CD4-positive, alpha-beta T cell (primary cell): ENCODE results near the gene MSLN. TPM values are rescaled to one million over a fixed set of nuclear protein-coding genes. Genes with fewer than 3 reads are reported as not detected.

Experiments used
- ATAC-seq: fragments of 200-7000 bp; cut with Tn5 transposase; one replicate; pipeline ENCODE4 v1.10.0; 2022; ENCODE audit warnings: mild to moderate bottlenecking; ENCODE audit not compliant: poor library complexity
- CTCF ChIA-PET: fragments of 350-600 bp; sonication (Branson Sonifier 250); formaldehyde crosslinking; loops from one replicate; lab custom pipeline; 2021; ENCODE audit warnings: antibody characterized with exemption, inconsistent platforms; lab: Charles Lee
- POLR2A ChIA-PET: fragments of 350-600 bp; sonication (Branson Sonifier 250); formaldehyde crosslinking; loops from one replicate; lab custom pipeline; 2021; ENCODE audit warnings: antibody characterized with exemption, inconsistent platforms; lab: Charles Lee
- DNase-seq, 14 experiments: peaks; one replicate each; pipeline ENCODE4 v3.0.0-alpha.2; 2013 to 2020; ENCODE audit warnings: mixed read lengths in 2 of 14
- H3K27ac ChIP-seq, 2 donors: one replicate each; pipeline versions ENCODE4 v1.5.1 to v1.7.0; 2013; ENCODE audit warnings: low read length in 2 of 2, low read depth in 1 of 2, mild to moderate bottlenecking in 1 of 2
- H3K27me3 ChIP-seq, 2 experiments: 1 replicate in 1 of 2; 2 replicates in 1 of 2; pipeline versions ENCODE4 v1.6.1 to v1.7.0; 2013; ENCODE audit warnings: low read length in 2 of 2, control low read depth in 1 of 2, mild to moderate bottlenecking in 1 of 2, moderate library complexity in 1 of 2; ENCODE audit not compliant: insufficient read depth in 2 of 2, control insufficient read depth in 1 of 2
- H3K36me3 ChIP-seq: one replicate; pipeline ENCODE4 v1.6.1; 2013; ENCODE audit warnings: low read length, control low read depth; ENCODE audit not compliant: insufficient read depth
- H3K4me1 ChIP-seq: one replicate; pipeline ENCODE4 v1.6.1; 2013; ENCODE audit warnings: low read length, control low read depth; ENCODE audit not compliant: insufficient read depth
- H3K4me3 ChIP-seq: one replicate; pipeline ENCODE4 v1.5.1; 2013; ENCODE audit warnings: mild to moderate bottlenecking, low read length, moderate library complexity
- H3K9me3 ChIP-seq, 2 experiments: 1 replicate in 1 of 2; 2 replicates in 1 of 2; pipeline versions ENCODE4 v1.6.1 to v1.7.0; 2013; ENCODE audit warnings: low read length in 2 of 2, mild to moderate bottlenecking in 2 of 2, control low read depth in 1 of 2, moderate library complexity in 1 of 2; ENCODE audit not compliant: control insufficient read depth in 1 of 2, insufficient read depth in 1 of 2
- H3K27ac Mint-ChIP-seq: one replicate; pipeline ENCODE4 v1.8.0; 2020; ENCODE audit warnings: mixed read lengths
- H3K27me3 Mint-ChIP-seq: one replicate; pipeline ENCODE4 v1.8.0; 2021; ENCODE audit warnings: mixed read lengths
- H3K36me3 Mint-ChIP-seq: one replicate; pipeline ENCODE4 v1.8.0; 2021; ENCODE audit warnings: low read depth, mixed read lengths
- H3K4me1 Mint-ChIP-seq: one replicate; pipeline ENCODE4 v1.8.0; 2021; ENCODE audit warnings: low read depth, mixed read lengths
- H3K4me3 Mint-ChIP-seq: one replicate; pipeline ENCODE4 v1.8.0; 2020; ENCODE audit warnings: mild to moderate bottlenecking, mixed read lengths
- H3K9me3 Mint-ChIP-seq: one replicate; pipeline ENCODE4 v1.8.0; 2020; ENCODE audit warnings: mixed read lengths
- CTCF ChIP-seq: fragments of 200-600 bp; IDR thresholded peaks from one replicate; pipeline ENCODE4 v1.8.0; 2022; ENCODE audit warnings: antibody characterized with exemption, mild to moderate bottlenecking
- intact Hi-C, 2 experiments: fragments of 100-400 bp; cut with DNase I in 1 of 2; cut with micrococcal nuclease in 1 of 2; formaldehyde crosslinking; loops; one replicate each; pipeline versions ENCODE4 v1.15.1 to v1.9.0; 2023 to 2025; cut with DNase I, micrococcal nuclease
- total RNA-seq, 174 experiments: library from RNA in 2 of 174; stranded (reverse) in 2 of 174; gene quantifications; one replicate each; pipeline ENCODE4 v1.2.3 and lab custom pipeline; 2021 to 2026

The MSLN gene
- total RNA-seq, 2 experiments from 2014 or later = not detected

- TF ChIP-seq CTCF = no peak
These were observed 36.1 kb upstream of the MSLN start for GRCh38 chr16:724188-725040.

GRCh38 chr16:725041-725376 lies 35.5 kb upstream of the MSLN start:
- no peak overlapping the region for H3K4me3 Mint-ChIP-seq
- H3K9me3 Mint-ChIP-seq = no peaks in the 10 kb centered on the region
- no peaks in the 10 kb centered on the region for H3K27me3 Mint-ChIP-seq
- H3K27ac Mint-ChIP-seq = no peak overlapping the region
- no peak for TF ChIP-seq CTCF
- Histone ChIP-seq H3K27ac (no peak overlapping the region), H3K27me3 (no peaks in the 10 kb centered on the region), H3K4me3 (no peak overlapping the region), H3K9me3 (peaks cover 0 to 8% of the 10 kb centered on the region in 2 experiments), H3K4me1 (peaks cover 50% of the 10 kb centered on the region), H3K36me3 (no peaks in the 10 kb centered on the region)
- ChIA-PET CTCF (interaction anchor here (0.9 kb wide), 1 partner anchor 13 kb away, joined by 3 read pairs; no protein-coding TSS in a partner anchor), POLR2A (interaction anchor here (0.8 to 5.0 kb wide), 5 partner anchors 9 to 63 kb away, joined by 3 to 30 read pairs (median 4); partner anchors contain the start of genes CHTF18, CIAO3, METRN and RPUSD1)
- no peaks in the 10 kb centered on the region for H3K36me3 Mint-ChIP-seq
- no peak for ATAC-seq
- H3K4me1 Mint-ChIP-seq = peaks cover 5% of the 10 kb centered on the region
- intact Hi-C loops = no loop called here
- no peak for DNase-seq

More at GRCh38 chr16:724188-725040, 36.1 kb upstream of the MSLN start:
- intact Hi-C loops = no loop called here
- H3K27ac ChIP-seq = no peak overlapping the region
- H3K4me1 Mint-ChIP-seq = peaks cover 11% of the 10 kb centered on the region
- H3K9me3 ChIP-seq = peaks cover 0 to 8% of the 10 kb centered on the region in 2 experiments
- no peaks in the 10 kb centered on the region for H3K36me3 Mint-ChIP-seq
- peaks cover 56% of the 10 kb centered on the region for H3K4me1 ChIP-seq
- ChIA-PET POLR2A (interaction anchor here (1.0 to 5.0 kb wide), 4 partner anchors 9 to 43 kb away, joined by 3 to 30 read pairs (median 8); partner anchors contain the start of gene METRN), CTCF (interaction anchor here (0.9 kb wide), 1 partner anchor 12 kb away, joined by 3 read pairs; no protein-coding TSS in a partner anchor)
- no peaks in the 10 kb centered on the region for H3K9me3 Mint-ChIP-seq
- ATAC-seq = no peak
- no peak overlapping the region for H3K4me3 ChIP-seq
- DNase-seq = no peak
- no peaks in the 10 kb centered on the region for H3K27me3 ChIP-seq
- peak overlapping the region; percentile 15 for H3K4me3 Mint-ChIP-seq
- H3K27ac Mint-ChIP-seq = no peak overlapping the region
- H3K36me3 ChIP-seq = no peaks in the 10 kb centered on the region
- no peaks in the 10 kb centered on the region for H3K27me3 Mint-ChIP-seq

- Mint-ChIP-seq H3K4me3 (peak overlapping the region; percentile 48), H3K9me3 (no peaks in the 10 kb centered on the region), H3K27ac (no peak overlapping the region), H3K36me3 (no peaks in the 10 kb centered on the region), H3K27me3 (no peaks in the 10 kb centered on the region), H3K4me1 (no peaks in the 10 kb centered on the region)
- DNase-seq (no peak), ATAC-seq (no peak)
- Histone ChIP-seq H3K27me3 (no peaks in the 10 kb centered on the region), H3K4me1 (peaks cover 44% of the 10 kb centered on the region), H3K36me3 (no peaks in the 10 kb centered on the region), H3K9me3 (peaks cover 0 to 8% of the 10 kb centered on the region in 2 experiments), H3K4me3 (no peak overlapping the region), H3K27ac (no peak overlapping the region)
- CTCF ChIA-PET = no interaction called here
- intact Hi-C loops = no loop called here
- POLR2A ChIA-PET = interaction anchor here (0.8 to 5.0 kb wide), 6 partner anchors 10 to 81 kb away, joined by 3 to 30 read pairs (median 4); partner anchors contain the start of genes CHTF18, CIAO3, METRN and RPUSD1
- TF ChIP-seq CTCF = no peak
These were observed 34.9 kb upstream of the MSLN start for GRCh38 chr16:725463-726187.
